Upper lobe of left lung (tissue), 6 donors: ENCODE measurements around the gene ABCG1. TPM values are rescaled to one million over a fixed set of nuclear protein-coding genes. Genes with fewer than 3 reads are reported as not detected.

ENCODE experiments used
- ATAC-seq, 2 donors: fragments of 200-7000 bp; cut with Tn5 transposase; one replicate each; pipeline ENCODE4 v1.9.1; 2022; ENCODE audit warnings: mild to moderate bottlenecking in 2 of 2, moderate library complexity in 2 of 2; ENCODE audit not compliant: low FRiP score in 2 of 2
- DNase-seq, 2 donors: peaks; one replicate each; pipeline ENCODE4 v3.0.0-alpha.2; 2019 to 2020
- H3K27ac ChIP-seq, 4 donors: fragments of 200-600 bp; sonication (generic); one replicate each; pipeline ENCODE4 v1.5.1; 2016 to 2019
- H3K27me3 ChIP-seq, 4 donors: fragments of 200-600 bp; sonication (generic); one replicate each; pipeline ENCODE4 v1.5.1; 2017 to 2019
- H3K36me3 ChIP-seq, 4 donors: fragments of 200-600 bp; sonication (generic); one replicate each; pipeline ENCODE4 v1.5.1; 2016 to 2019
- H3K4me1 ChIP-seq, 4 donors: fragments of 200-600 bp; sonication (generic); one replicate each; pipeline ENCODE4 v1.5.1; 2018 to 2019
- H3K4me3 ChIP-seq, 4 donors: fragments of 200-600 bp; sonication (generic); one replicate each; pipeline ENCODE4 v1.5.1; 2017 to 2019; ENCODE audit warnings: mild to moderate bottlenecking in 2 of 4, moderate library complexity in 1 of 4
- H3K9me3 ChIP-seq, 4 donors: fragments of 200-600 bp; sonication (generic); one replicate each; pipeline ENCODE4 v1.5.1; 2018 to 2019
- EP300 ChIP-seq, 4 donors: sonication (generic); formaldehyde crosslinking; IDR thresholded peaks; one replicate each; pipeline ENCODE4 v1.5.1; 2017; ENCODE audit warnings: antibody characterized with exemption in 4 of 4, control low read depth in 2 of 4
- POLR2A ChIP-seq, 4 donors: fragments of 450-650 bp; IDR thresholded peaks; one replicate each; pipeline ENCODE4 v1.5.1; 2016 to 2017; ENCODE audit warnings: antibody characterized with exemption in 4 of 4, mild to moderate bottlenecking in 2 of 4
- POLR2AphosphoS5 ChIP-seq, 2 donors: sonication (generic); formaldehyde crosslinking; IDR thresholded peaks; one replicate each; pipeline ENCODE4 v1.5.1; 2017; ENCODE audit warnings: antibody characterized with exemption in 2 of 2
- WGBS, 2 donors: methylation state at CpG; one replicate each; pipeline ENCODE4 v1.1.5; 2017 to 2018; 5-methylcytosine and 5-hydroxymethylcytosine counted together
- total RNA-seq, 6 donors: library from RNA; depleted of rRNA in 4 of 6; stranded (reverse); fragments of >200 nt in 4 of 6; gene quantifications; one replicate each; pipeline versions ENCODE4 v1.1.0 to v1.2.1, GENCODE V29; 2016 to 2021
- TF ChIP-seq, protein P1 (sequence below), 6 experiments: fragments of 450-650 bp in 4 of 6; fragments of 200-600 bp in 2 of 6; sonication (generic) in 2 of 6; IDR thresholded peaks; one replicate each; pipeline ENCODE4 v1.5.1; 2016 to 2019; ENCODE audit warnings: antibody characterized with exemption in 6 of 6
- donor health status: DM: no; HTN: no; CAD: no; lungs with moderate emphysema.
- donor health status: DM: no; HTN: yes; CAD: no; lungs with severe emphysema.

ABCG1 gene
- total RNA-seq, 6 donors from 2014 or later = 56.7 to 130 (median 79.8) TPM

DNA sequence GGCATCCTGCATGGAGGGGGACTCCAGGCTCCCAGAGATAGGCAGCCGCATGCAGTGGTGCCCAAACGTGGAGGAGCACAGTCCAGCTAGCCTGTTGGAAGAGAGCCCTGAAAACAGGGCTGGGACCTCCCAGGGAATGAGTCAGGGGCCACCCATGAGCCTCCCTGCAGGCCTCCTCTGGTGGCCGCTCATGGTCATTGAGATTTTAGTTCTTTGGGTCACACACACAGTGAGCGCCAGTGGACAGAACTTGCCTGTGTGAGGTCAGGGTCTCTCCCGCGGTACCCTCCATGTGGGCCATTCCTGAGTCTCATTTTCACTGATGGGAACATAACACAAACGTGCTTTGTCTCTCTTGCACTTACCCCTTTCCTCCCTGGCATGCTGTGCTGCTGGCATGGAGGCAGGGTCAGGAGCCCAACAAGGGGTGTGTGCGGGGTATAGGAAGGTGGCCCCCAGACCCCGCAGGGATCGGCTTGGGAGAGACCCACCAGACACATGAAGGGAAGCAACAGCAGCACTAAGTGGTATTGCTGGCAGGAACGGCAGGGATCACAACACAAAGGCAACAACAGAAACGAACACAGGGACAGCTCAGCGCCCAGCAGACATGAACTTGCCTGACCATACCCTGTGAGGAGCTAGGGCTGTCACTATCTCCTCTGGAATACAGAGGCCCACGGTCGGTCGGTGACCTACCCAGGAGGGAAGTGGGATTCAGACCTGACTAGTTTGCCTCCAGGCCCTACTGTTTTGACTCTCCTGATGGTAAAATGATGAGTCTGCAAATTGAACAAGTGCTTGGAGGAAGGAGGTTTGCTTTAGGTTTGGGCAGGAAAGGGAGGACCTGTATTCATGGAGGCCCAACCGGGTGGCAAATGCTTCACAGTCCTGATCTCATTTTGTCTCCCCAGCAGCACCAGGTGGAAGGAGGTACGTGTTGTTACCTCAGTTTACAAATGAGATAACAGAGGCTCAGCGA, 31.8 kb downstream of the ABCG1 start:
- WGBS, 2 donors = 79 to 82% methylated on average over 11 to 19 of the region's 19 CpGs
- TF ChIP-seq, protein P1, sequence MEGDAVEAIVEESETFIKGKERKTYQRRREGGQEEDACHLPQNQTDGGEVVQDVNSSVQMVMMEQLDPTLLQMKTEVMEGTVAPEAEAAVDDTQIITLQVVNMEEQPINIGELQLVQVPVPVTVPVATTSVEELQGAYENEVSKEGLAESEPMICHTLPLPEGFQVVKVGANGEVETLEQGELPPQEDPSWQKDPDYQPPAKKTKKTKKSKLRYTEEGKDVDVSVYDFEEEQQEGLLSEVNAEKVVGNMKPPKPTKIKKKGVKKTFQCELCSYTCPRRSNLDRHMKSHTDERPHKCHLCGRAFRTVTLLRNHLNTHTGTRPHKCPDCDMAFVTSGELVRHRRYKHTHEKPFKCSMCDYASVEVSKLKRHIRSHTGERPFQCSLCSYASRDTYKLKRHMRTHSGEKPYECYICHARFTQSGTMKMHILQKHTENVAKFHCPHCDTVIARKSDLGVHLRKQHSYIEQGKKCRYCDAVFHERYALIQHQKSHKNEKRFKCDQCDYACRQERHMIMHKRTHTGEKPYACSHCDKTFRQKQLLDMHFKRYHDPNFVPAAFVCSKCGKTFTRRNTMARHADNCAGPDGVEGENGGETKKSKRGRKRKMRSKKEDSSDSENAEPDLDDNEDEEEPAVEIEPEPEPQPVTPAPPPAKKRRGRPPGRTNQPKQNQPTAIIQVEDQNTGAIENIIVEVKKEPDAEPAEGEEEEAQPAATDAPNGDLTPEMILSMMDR (IDR thresholded peaks at IDR 0.05) = no peak
- Histone ChIP-seq H3K4me3 (no peak overlapping the region), H3K36me3 (peaks cover 0 to 2% (median 0%) of the 10 kb centered on the region in 4 donors), H3K27me3 (no peaks in the 10 kb centered on the region), H3K4me1 (peaks cover 1 to 17% (median 3%) of the 10 kb centered on the region in 4 donors), H3K9me3 (no peaks in the 10 kb centered on the region), H3K27ac (no peak overlapping the region)
- ATAC-seq = peak in 1 of 2 donors; percentile 55
- no peak for DNase-seq

DNA sequence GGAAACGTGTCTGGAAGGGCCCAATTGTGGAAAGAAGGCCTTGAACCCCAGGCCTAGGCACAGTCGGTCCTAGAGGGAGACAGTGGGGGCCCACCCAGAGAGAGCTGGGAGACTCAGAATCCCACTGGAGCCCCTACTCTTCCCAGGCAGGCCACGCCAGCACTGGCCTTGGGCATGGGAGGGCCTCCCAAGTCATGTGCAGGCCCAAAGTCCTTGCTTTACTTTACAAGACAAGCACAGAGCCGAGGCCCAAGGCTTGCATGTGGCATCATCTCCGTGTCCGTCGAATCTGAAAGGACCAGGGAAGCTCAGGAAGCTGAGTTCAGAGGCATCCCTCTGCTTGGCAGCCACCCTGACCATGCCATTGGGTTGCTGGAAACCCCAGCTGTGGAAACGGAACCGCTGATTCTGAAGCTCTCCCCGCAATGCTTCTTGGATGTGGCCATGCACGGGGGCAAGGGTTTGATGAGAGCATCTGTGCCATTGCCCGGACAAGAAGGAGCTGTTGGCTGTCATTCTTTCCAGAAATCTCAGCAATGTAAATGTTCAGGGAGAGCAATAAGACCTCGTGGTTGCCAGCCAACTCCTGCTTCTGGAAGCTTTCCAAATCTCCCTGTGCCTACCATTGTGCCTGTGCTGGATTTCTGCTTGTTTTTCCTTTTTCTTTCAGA, 32.8 kb downstream of the ABCG1 start:
- Histone ChIP-seq H3K36me3 (peaks cover 0 to 2% (median 0%) of the 10 kb centered on the region in 4 donors), H3K27me3 (no peaks in the 10 kb centered on the region), H3K27ac (no peak overlapping the region), H3K4me3 (no peak overlapping the region), H3K9me3 (no peaks in the 10 kb centered on the region), H3K4me1 (peaks cover 0 to 14% (median 2%) of the 10 kb centered on the region in 4 donors)
- no peak for ATAC-seq
- no peak for DNase-seq
- WGBS, 2 donors = 73 to 79% methylated on average over 3 to 13 of the region's 13 CpGs
- no peak for TF ChIP-seq EP300 (IDR thresholded peaks at IDR 0.05)
- TF ChIP-seq POLR2AphosphoS5 (IDR thresholded peaks at IDR 0.05) = no peak
- TF ChIP-seq, protein P1 (IDR thresholded peaks at IDR 0.05) = no peak
- TF ChIP-seq POLR2A (IDR thresholded peaks at IDR 0.05) = no peak

GRCh38 chr21:42252325-42252654, 33.4 kb downstream of the ABCG1 start:
- DNase-seq (no peak), ATAC-seq (no peak)
- H3K27me3 ChIP-seq = no peaks in the 10 kb centered on the region
- peaks cover 0 to 14% (median 2%) of the 10 kb centered on the region in 4 donors for H3K4me1 ChIP-seq
- H3K27ac ChIP-seq = no peak overlapping the region
- H3K4me3 ChIP-seq = no peak overlapping the region
- 86 to 92% methylated on average over 6 to 8 of the region's 8 CpGs for WGBS, 2 donors
- TF ChIP-seq, protein P1 (IDR thresholded peaks at IDR 0.05) = no peak
- TF ChIP-seq POLR2A (IDR thresholded peaks at IDR 0.05) = no peak
- no peak for TF ChIP-seq EP300 (IDR thresholded peaks at IDR 0.05)
- no peak for TF ChIP-seq POLR2AphosphoS5 (IDR thresholded peaks at IDR 0.05)
- H3K9me3 ChIP-seq = no peaks in the 10 kb centered on the region
- peaks cover 0 to 2% (median 0%) of the 10 kb centered on the region in 4 donors for H3K36me3 ChIP-seq

DNA sequence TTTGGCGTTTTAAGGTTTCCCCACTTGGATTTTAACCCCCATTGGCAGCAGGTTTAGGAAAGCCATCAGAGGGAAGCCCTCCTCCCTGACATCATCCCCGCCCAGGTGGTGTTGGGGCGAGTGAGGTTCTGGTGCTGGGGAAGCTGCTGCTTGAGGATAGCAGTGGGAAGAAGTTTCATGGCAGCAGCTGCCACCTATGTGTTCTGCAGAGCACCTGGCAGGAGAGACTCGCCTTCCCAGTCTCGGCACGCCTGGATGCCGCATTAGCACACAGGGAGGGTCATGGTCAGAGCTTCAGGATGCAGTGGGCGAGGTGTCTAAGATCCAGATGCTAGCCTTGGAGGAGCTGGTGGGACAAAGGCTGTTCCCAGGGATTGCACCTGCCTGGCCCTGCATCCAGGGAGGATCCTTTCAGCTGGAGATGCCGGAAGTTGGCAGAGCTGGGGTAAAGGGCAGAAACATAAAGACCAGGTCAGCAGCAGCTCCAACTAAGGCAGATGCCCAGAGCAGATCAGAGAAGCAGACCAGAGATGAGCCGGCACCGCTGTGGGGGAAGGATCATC, 33.9 kb downstream of the ABCG1 start:
- no peak overlapping the region for H3K4me3 ChIP-seq
- no peak overlapping the region for H3K27ac ChIP-seq
- peaks cover 0 to 14% (median 2%) of the 10 kb centered on the region in 4 donors for H3K4me1 ChIP-seq
- TF ChIP-seq, protein P1 (IDR thresholded peaks at IDR 0.05) = no peak
- no peak for TF ChIP-seq POLR2A (IDR thresholded peaks at IDR 0.05)
- no peak for DNase-seq
- no peaks in the 10 kb centered on the region for H3K27me3 ChIP-seq
- no peak for ATAC-seq
- no peaks in the 10 kb centered on the region for H3K9me3 ChIP-seq
- peaks cover 0 to 2% (median 0%) of the 10 kb centered on the region in 4 donors for H3K36me3 ChIP-seq
- 93 to 98% methylated on average over 6 to 11 of the region's 11 CpGs for WGBS, 2 donors
